ENCODE data around the gene FAM13A. TPM values are rescaled to one million over a fixed set of nuclear protein-coding genes. Genes with fewer than 3 reads are reported as not detected.
"Not testable (repeated sequence)": the region's sequence is repeated elsewhere in the genome, so short reads cannot be mapped to it uniquely, and the experiment has no call there.

Gene FAM13A
- total RNA-seq, 4 donors from 2014 or later = 17.7 to 80.3 (median 46.2) TPM

DNA sequence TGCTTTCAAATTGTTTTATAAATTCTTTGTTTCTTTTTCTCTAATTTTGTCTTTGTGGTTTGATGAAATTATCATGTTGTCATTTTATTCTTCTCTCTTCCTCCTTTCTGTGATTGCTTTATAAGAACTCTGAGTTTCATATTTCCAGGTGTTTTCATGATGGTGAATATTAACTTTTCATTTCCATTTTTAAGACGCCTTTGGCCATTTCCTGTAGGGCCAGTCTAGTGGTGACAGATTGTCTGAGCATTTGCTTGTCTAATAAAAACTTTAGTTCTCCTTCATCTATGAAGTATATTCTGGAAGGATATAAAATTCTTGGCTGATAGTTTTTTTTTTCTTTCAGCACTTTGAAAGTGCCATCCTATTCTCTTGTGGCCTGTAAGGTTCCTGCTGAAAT is 128.1 kb downstream of the FAM13A start:
- Histone ChIP-seq H3K4me1 (no peaks in the 10 kb centered on the region), H3K27ac (no peak overlapping the region), H3K27me3 (no peaks in the 10 kb centered on the region), H3K36me3 (no peaks in the 10 kb centered on the region), H3K4me3 (no peak overlapping the region), H3K9me3 (no peaks in the 10 kb centered on the region)
- intact Hi-C loops (cut with DNase I; ENCODE audit: low total_unique reads) = no loop called here
- no peak for DNase-seq
- no peak for TF ChIP-seq CTCF (IDR thresholded peaks at IDR 0.05)
- TF ChIP-seq POLR2A (IDR thresholded peaks at IDR 0.05) = no peak

DNA sequence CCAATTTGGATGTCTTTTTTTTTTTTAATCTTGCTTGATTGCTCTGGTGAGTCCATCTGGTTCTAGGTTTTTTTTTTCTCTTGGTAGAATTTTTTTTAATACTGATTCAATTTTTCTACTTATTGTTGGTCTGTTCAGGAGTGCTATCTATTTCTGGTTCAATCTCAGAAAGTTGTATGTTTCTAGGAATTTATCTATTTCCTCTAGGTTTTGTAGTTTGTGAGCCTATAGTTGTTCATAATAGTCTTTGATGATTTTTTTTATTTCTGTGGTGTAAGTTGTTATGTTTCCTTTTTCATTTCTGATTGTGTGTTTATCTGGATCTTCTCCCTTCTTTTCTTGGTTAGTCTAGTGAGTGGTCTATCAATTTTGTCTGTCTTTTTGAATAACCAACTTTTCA is 129.6 kb downstream of the FAM13A start:
- no peaks in the 10 kb centered on the region for H3K9me3 ChIP-seq
- H3K4me3 ChIP-seq = no peak overlapping the region
- H3K27me3 ChIP-seq = no peaks in the 10 kb centered on the region
- DNase-seq = no peak
- H3K36me3 ChIP-seq = no peaks in the 10 kb centered on the region
- no peak overlapping the region for H3K27ac ChIP-seq
- intact Hi-C loops (cut with DNase I; ENCODE audit: low total_unique reads) = no loop called here
- no peak for TF ChIP-seq POLR2A (IDR thresholded peaks at IDR 0.05)
- no peak for TF ChIP-seq CTCF (IDR thresholded peaks at IDR 0.05)
- H3K4me1 ChIP-seq = no peaks in the 10 kb centered on the region

DNA sequence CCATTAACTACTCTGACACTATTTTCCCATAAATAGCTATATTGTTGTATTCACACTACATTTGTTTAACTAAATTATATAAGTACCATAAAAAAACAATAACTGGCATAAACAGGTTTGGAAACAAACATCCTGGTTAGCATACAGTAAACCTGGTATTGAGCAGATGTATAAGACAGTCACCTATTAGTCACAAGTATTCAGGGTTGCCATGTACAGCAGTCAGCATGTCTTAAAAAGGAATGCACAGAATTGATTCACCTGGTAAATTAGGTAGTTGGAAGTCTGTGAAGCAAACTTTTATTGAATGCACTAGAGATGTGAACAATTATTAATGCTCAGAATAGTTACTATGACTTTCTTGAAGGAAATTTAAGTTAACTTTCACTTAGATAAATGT is 137.9 kb downstream of the FAM13A start:
- Histone ChIP-seq H3K4me3 (no peak overlapping the region), H3K9me3 (no peaks in the 10 kb centered on the region), H3K4me1 (no peaks in the 10 kb centered on the region), H3K36me3 (no peaks in the 10 kb centered on the region), H3K27me3 (no peaks in the 10 kb centered on the region), H3K27ac (no peak overlapping the region)
- no peak for DNase-seq
- intact Hi-C loops (cut with DNase I; ENCODE audit: low total_unique reads) = no loop called here
- TF ChIP-seq POLR2A (IDR thresholded peaks at IDR 0.05) = no peak
- no peak for TF ChIP-seq CTCF (IDR thresholded peaks at IDR 0.05)

DNA sequence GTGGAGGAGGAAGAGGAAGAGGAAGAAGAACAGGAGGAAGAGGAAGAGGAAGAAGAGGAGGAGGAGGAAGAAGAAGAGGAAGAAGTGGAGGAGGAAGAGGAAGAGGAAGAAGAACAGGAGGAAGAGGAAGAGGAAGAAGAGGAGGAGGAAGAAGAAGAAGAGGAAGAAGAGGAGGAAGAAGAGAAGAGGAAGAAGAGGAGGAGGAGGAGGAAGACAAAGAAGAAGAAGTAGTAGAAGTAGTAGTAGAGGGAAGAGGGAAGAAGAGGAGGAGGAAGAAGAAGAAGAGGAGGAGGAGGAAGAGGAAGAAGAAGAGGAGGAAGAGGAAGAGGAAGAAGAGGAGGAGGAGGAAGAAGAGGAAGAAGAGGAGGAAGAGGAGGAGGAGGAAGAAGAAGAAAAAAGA is 143.8 kb downstream of the FAM13A start:
- DNase-seq; intact Hi-C loops (cut with DNase I; ENCODE audit: low total_unique reads); H3K4me3 ChIP-seq; H3K9me3 ChIP-seq; H3K27ac ChIP-seq; H3K36me3 ChIP-seq; H3K27me3 ChIP-seq; H3K4me1 ChIP-seq: not testable (repeated sequence)

DNA sequence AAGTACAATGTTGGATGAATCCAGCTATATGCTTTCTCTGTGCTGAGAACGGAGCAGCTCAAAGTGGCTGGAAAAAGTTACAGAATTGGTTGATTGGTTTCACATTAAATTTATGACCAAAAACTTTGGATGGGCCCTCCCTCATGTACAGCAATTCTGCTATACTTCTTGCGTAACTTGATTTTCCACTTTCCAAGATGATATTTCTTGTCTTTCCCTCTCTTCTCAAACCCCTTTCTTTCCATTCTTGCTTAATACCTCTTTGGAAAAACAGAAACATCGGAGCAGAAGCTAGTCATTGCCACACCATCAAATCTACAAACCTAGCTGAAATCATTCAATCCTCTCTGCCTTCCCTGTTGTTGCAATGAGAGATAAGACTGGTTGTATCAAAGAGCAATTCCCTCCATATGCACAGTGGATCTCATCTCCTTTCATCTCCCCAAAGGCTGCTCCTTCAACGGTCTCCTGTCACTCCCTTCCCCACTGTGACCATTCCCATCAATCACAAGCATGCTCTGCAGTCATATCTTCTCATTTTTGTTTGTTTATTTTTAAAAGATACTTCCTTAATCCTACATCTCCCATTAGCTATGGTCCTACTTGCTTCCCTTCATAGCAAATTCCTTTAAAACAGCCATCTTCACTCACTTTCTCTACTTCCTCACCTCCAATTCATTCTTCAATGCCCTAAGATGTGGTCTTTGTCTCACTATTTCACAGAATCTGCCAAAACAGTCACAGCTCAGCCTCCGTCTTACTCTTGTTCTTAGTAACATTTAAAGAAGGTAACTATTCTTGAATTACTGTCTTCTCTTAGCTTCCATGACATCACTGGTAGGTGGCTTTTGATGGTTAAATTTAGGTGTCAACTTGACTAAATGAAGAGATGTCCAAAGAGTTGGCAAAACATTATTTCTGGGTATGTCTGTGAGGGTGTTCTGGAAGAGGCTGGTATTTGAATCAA is 145.5 kb downstream of the FAM13A start:
- intact Hi-C loops (cut with DNase I; ENCODE audit: low total_unique reads) = no loop called here
- Histone ChIP-seq H3K27me3 (no peaks in the 10 kb centered on the region), H3K9me3 (no peaks in the 10 kb centered on the region), H3K27ac (no peak overlapping the region), H3K4me1 (no peaks in the 10 kb centered on the region), H3K36me3 (no peaks in the 10 kb centered on the region), H3K4me3 (no peak overlapping the region)
- TF ChIP-seq POLR2A (IDR thresholded peaks at IDR 0.05) = no peak
- TF ChIP-seq CTCF (IDR thresholded peaks at IDR 0.05) = no peak
- no peak for DNase-seq

Measured in uterus (tissue), 4 donors.